Esophagus squamous epithelium (tissue), 4 donors: ENCODE data around the gene IGFBP1.
"Not testable (repeated sequence)": the region's sequence is repeated elsewhere in the genome, so short reads cannot be mapped to it uniquely, and the experiment has no call there.

ENCODE experiments used
- POLR2A ChIP-seq, 4 donors: fragments of 450-650 bp; IDR thresholded peaks; one replicate each; pipeline ENCODE4 v1.6.1; 2017; ENCODE audit warnings: antibody characterized with exemption in 4 of 4, mild to moderate bottlenecking in 4 of 4, moderate library complexity in 3 of 4
- TF ChIP-seq, protein P1 (sequence below), 6 experiments: fragments of 450-650 bp in 4 of 6; fragments of 200-600 bp in 2 of 6; sonication (generic) in 2 of 6; IDR thresholded peaks; one replicate each; pipeline ENCODE4 v1.5.1; 2016 to 2019; ENCODE audit warnings: antibody characterized with exemption in 6 of 6, mild to moderate bottlenecking in 4 of 6, moderate library complexity in 4 of 6

DNA sequence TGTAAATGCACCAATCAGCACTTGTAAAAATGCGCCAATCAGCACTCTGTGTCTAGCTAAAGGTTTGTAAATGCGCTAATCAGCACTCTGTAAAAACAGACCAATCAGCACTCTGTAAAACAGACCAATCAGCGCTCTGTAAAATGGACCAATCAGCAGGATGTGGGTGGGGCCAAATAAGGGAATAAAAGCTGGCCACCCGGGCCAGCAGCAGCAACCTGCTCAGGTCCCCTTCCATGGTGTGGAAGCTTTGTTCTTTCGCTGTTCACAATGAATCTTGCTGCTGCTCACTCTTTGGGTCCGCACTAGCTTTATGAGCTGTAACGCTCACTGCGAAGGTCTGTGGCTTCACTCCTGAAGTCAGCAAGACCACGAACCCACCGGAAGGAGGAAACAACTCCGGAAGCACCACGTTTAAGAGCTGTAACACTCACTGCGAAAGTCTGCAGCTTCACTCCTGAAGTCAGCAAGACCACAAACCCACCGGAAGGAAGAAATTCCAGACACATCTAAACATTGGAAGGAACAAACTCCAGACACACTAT lies 52.0 kb downstream of the IGFBP1 start:
- TF ChIP-seq, protein P1, sequence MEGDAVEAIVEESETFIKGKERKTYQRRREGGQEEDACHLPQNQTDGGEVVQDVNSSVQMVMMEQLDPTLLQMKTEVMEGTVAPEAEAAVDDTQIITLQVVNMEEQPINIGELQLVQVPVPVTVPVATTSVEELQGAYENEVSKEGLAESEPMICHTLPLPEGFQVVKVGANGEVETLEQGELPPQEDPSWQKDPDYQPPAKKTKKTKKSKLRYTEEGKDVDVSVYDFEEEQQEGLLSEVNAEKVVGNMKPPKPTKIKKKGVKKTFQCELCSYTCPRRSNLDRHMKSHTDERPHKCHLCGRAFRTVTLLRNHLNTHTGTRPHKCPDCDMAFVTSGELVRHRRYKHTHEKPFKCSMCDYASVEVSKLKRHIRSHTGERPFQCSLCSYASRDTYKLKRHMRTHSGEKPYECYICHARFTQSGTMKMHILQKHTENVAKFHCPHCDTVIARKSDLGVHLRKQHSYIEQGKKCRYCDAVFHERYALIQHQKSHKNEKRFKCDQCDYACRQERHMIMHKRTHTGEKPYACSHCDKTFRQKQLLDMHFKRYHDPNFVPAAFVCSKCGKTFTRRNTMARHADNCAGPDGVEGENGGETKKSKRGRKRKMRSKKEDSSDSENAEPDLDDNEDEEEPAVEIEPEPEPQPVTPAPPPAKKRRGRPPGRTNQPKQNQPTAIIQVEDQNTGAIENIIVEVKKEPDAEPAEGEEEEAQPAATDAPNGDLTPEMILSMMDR (IDR thresholded peaks at IDR 0.05) = not testable (repeated sequence)
- not testable (repeated sequence) for TF ChIP-seq POLR2A (IDR thresholded peaks at IDR 0.05)
